ENCODE results near the gene EML5. TPM values are rescaled to one million over a fixed set of nuclear protein-coding genes. Genes with fewer than 3 reads are reported as not detected.

Gene EML5
- polyA plus RNA-seq, 3 donors = not detected

GRCh38 chr14:88727057-88727456 is 65.7 kb downstream of the EML5 start:
- H3K9me3 Mint-ChIP-seq = peaks cover 0 to 3% (median 2%) of the 10 kb centered on the region in 7 donors
- no peaks in the 10 kb centered on the region for H3K36me3 ChIP-seq (replicated peaks in 1 of 2; ENCODE audit: control insufficient read depth in 1 of 2, insufficient read depth in 2 of 2, low read length in 2 of 2)
- no peak overlapping the region for H3K4me2 ChIP-seq (replicated peaks; ENCODE audit: extremely low read depth, low read length, poor library complexity, severe bottlenecking)
- H4K20me1 ChIP-seq (ENCODE audit: insufficient read depth, low read length) = no peaks in the 10 kb centered on the region
- no CpG with 5 or more reads among the region's 4 CpGs for WGBS (ENCODE audit: insufficient coverage)
- H3K27me3 ChIP-seq (ENCODE audit: control insufficient read depth in 2 of 2, insufficient read depth in 2 of 2, low read length in 2 of 2) = no peaks in the 10 kb centered on the region
- no peak overlapping the region for H3K27ac ChIP-seq (ENCODE audit: low read depth in 1 of 2, low read length in 2 of 2)
- no peak for DNase-seq
- H3K4me3 ChIP-seq (replicated peaks in 1 of 3; ENCODE audit: low read depth in 2 of 3, low read length in 3 of 3) = no peak overlapping the region
- H3K36me3 Mint-ChIP-seq = no peaks in the 10 kb centered on the region
- no peak for TF ChIP-seq CTCF (IDR thresholded peaks at IDR 0.05)
- H2AFZ ChIP-seq (ENCODE audit: insufficient read depth, low read depth, low read length, poor library complexity, severe bottlenecking) = no peak overlapping the region
- no peak overlapping the region for H3K9ac ChIP-seq (ENCODE audit: insufficient read depth, low read length, poor library complexity, severe bottlenecking)
- H3K4me1 ChIP-seq (ENCODE audit: control insufficient read depth in 1 of 2, insufficient read depth in 2 of 2, low read length in 2 of 2) = no peaks in the 10 kb centered on the region
- intact Hi-C loops (cut with micrococcal nuclease) = no loop called here
- H3K27me3 Mint-ChIP-seq (ENCODE audit: low read depth in 3 of 3) = no peaks in the 10 kb centered on the region
- no peak overlapping the region for H3K4me3 Mint-ChIP-seq
- H3K27ac Mint-ChIP-seq = no peak overlapping the region
- H3K79me2 ChIP-seq (ENCODE audit: insufficient read depth, low read length) = no peaks in the 10 kb centered on the region
- H3K4me1 Mint-ChIP-seq = no peaks in the 10 kb centered on the region
- no peaks in the 10 kb centered on the region for H3K9me3 ChIP-seq (replicated peaks in 1 of 2; ENCODE audit: control insufficient read depth in 1 of 2, insufficient read depth in 1 of 2, low read length in 2 of 2)

- Histone ChIP-seq H3K27ac (ENCODE audit: low read depth in 1 of 2, low read length in 2 of 2) (no peak overlapping the region), H3K36me3 (replicated peaks in 1 of 2; ENCODE audit: control insufficient read depth in 1 of 2, insufficient read depth in 2 of 2, low read length in 2 of 2) (no peaks in the 10 kb centered on the region), H3K4me3 (replicated peaks in 1 of 3; ENCODE audit: low read depth in 2 of 3, low read length in 3 of 3) (no peak overlapping the region), H3K27me3 (ENCODE audit: control insufficient read depth in 2 of 2, insufficient read depth in 2 of 2, low read length in 2 of 2) (no peaks in the 10 kb centered on the region), H3K9me3 (replicated peaks in 1 of 2; ENCODE audit: control insufficient read depth in 1 of 2, insufficient read depth in 1 of 2, low read length in 2 of 2) (no peaks in the 10 kb centered on the region), H3K79me2 (ENCODE audit: insufficient read depth, low read length) (no peaks in the 10 kb centered on the region), H3K4me2 (replicated peaks; ENCODE audit: extremely low read depth, low read length, poor library complexity, severe bottlenecking) (no peak overlapping the region), H4K20me1 (ENCODE audit: insufficient read depth, low read length) (no peaks in the 10 kb centered on the region), H2AFZ (ENCODE audit: insufficient read depth, low read depth, low read length, poor library complexity, severe bottlenecking) (no peak overlapping the region), H3K4me1 (ENCODE audit: control insufficient read depth in 1 of 2, insufficient read depth in 2 of 2, low read length in 2 of 2) (no peaks in the 10 kb centered on the region), H3K9ac (ENCODE audit: insufficient read depth, low read length, poor library complexity, severe bottlenecking) (no peak overlapping the region)
- Mint-ChIP-seq H3K9me3 (peaks cover 0 to 2% (median 0%) of the 10 kb centered on the region in 7 donors), H3K4me3 (no peak overlapping the region), H3K27me3 (ENCODE audit: low read depth in 3 of 3) (peaks cover 0 to 3% (median 0%) of the 10 kb centered on the region in 3 donors), H3K36me3 (no peaks in the 10 kb centered on the region), H3K4me1 (no peaks in the 10 kb centered on the region), H3K27ac (no peak overlapping the region)
- no peak for TF ChIP-seq CTCF (IDR thresholded peaks at IDR 0.05)
- WGBS (ENCODE audit: insufficient coverage) = no CpG with 5 or more reads among the region's 2 CpGs
- no peak for DNase-seq
- intact Hi-C loops (cut with micrococcal nuclease) = no loop called here
These were observed 82.0 kb downstream of the EML5 start for GRCh38 chr14:88710709-88711108.
